Stimulated activated CD8-positive, alpha-beta memory T cell treated with anti-CD3 and anti-CD28 coated beads, Interleukin-12 subunit alpha, Interleukin-12 subunit beta, amount 100 ng/mL, for 24 hours (primary cell): Measurements from ENCODE around the gene BCL11B.

Experiments used
- DNase-seq: peaks from one replicate; pipeline ENCODE4 v3.0.0-alpha.2; 2020; ENCODE audit errors: extremely low read depth

The BCL11B gene

DNA sequence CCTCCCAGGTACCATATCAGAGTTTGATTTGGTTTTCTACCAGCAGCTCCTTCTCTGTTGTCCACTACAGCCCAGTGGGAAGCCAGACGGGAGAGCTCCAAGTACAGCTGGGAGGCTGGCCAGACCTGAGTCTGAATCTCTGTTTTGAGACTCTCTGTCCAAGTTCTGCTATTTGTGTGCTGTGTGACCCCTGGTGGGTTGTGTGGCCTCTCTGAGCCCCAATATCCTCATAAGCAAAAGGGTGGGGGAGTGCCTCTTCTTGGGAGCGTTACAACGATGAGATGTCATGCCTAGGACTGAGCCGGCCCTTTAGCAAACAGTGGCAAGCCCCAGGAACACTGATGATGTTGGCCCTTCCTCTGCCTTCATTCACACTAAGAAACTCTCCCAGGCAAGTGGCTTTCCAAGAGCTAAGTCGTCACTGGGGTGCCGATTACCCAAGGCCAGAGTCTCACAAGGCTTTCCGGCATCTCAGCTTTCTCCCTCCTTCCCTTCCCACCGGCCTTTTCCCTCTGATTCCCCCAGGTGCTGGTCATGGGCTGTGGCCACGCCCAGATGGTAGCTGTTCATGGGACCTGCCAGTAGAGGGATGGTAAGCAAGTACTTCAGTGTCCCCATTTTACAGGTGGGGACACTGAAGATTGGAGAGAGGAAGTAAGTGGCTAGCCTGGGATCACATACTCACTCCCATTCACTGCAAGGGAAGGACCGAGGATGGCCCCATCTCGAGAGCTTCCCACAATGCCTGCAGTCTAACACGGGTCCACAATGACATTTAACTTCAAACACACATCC lies 47.7 kb downstream of the BCL11B start:
- DNase-seq, result no peak

DNA sequence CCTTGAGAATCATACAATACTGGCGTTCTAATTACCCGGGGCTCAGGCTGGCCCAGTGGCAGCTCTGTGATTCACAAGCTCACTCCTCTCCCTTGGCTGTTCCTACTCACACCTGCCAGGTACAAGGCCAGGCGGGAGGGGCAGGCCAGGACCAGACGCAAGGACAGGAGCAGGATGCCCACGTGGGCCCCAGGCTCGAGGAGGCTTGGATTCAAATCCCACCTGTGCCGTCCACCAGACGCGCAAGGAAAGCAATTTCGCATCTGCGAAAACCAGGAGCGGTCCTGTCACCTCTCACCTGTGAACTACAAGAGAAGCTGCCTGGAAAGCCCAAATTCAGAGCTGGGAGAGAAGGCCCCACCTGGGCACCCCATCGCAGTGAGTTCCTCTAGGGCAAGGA lies 50.6 kb downstream of the BCL11B start:
- DNase-seq, result no peak

GRCh38 chr14:99217066-99217955 lies 54.7 kb downstream of the BCL11B start:
- DNase-seq, result no peak

- DNase-seq, result no peak
Observed at GRCh38 chr14:99216191-99216590, 55.8 kb downstream of the BCL11B start.

DNA sequence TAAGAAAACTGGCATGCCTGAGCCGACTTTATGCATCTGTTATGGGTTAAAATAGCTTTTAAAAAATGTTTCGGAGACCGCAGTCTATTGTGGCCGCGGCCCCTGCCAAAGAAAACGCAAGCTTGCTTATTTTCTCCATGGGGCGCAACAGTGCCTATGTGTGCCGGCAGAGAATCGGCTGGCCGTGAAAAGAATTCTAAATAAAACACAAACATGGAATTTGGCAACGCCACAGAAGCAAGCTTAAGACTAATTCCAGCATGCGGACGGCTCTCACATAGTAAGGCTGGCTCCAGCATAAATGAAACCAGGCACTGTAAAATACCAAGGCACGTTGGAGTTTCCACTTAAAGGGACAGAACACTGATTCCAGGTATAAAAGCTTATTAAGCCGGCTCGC lies 56.7 kb downstream of the BCL11B start:
- DNase-seq, result no peak

DNA sequence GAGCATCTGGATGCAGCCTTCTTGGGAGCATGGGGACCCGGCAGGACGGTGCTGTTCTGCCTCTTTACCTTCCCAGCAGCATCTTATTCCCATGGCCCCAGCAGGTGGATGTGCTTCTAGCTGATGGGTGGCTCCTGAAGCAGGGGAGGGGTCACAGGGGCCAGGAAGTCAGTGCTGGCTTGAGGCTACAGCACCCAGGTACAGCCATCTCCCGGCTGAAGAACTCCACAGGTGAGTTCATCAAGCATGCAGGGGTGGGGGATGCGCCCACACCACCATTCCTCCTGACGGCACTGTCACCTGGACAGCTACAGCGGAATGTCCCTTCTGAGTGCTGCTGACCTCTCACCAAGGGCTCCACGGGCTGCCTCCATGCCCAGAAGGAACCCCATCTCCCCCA lies 57.3 kb downstream of the BCL11B start:
- no peak for DNase-seq

- no peak for DNase-seq
Observed at GRCh38 chr14:99213527-99213971, 58.4 kb downstream of the BCL11B start.

DNA sequence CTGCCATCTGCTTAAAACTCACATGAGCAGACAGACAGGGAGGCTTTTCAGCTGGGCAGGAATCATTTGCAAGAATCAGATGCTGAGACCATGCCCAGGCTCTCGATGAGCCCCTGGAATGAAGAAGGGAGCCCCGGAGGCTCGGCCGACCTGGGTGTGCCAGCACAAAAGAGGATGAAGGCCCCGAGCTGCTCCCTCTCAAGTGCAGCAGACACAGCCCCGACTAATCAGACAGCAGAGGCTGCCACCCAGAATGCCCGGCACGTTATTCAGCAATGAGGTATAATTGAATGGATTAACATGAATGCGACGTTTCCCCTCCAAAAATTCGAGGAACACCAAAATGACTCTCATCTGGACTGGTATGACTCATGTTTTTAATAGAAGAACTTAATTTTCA lies 58.9 kb downstream of the BCL11B start:
- no peak for DNase-seq

DNA sequence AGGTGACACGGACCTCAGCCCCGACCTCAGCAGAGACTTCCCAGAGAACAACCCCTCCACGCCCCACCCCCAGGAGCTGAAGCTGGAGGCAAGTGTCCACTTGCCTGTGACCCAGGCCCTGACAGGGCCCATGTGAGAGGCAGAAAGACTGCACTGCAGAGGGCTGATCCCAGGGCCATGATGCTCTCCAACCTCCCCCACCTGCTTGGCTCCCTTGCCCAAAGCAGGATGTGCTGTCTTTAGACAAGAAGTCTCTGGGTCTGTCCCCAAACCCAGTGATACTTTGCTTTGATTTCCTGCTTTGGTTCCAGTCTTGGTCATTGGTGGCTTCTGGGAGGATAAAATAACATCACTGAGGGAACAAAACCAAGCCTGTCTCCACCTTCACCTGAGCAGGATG lies 59.4 kb downstream of the BCL11B start:
- no peak for DNase-seq

- DNase-seq, result no peak
Observed at GRCh38 chr14:99212199-99212598, 59.8 kb downstream of the BCL11B start.

- DNase-seq, result no peak
Observed at GRCh38 chr14:99211410-99211809, 60.6 kb downstream of the BCL11B start.

DNA sequence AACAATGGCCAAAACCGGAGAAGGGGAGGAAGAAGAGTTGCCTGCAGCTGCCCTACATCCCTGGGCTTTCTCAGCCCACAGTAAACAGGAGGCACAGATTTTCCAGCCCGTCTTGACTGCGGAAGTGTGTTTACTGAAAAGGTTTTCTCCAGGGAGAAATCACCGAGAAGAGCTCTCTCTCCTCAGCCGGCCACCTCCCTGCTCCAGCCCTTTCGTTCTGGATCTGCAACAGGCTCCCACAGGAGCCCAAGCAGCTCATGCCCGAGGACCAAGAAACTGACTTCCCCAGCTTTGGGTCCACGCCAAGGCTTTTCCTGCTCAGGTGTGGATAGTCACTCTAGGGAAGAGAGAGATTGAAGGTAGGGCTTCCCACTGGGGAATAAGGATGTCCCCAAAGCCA lies 61.7 kb downstream of the BCL11B start:
- DNase-seq, result no peak

GRCh38 chr14:99209409-99209808 lies 62.6 kb downstream of the BCL11B start:
- DNase-seq, result no peak

DNA sequence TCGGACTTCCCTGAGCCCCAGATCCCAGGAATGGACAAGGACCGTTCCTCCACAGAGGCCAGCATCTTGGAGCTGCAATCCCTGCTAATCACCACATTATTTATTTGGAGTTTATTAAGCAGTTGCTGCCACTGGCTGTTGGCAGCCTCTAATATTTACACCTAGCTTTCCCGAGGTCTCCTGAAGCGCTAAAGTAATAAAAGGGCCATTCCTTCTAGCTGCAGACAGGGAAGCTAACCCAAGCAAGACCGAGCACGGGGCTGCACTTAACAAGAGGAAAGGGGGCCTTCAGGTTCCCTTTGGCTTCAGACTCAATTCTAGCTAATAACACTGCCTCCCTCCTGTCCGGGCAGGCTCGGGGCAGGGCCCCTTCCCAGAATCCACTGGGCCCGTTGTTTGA lies 63.7 kb downstream of the BCL11B start:
- no peak for DNase-seq

DNA sequence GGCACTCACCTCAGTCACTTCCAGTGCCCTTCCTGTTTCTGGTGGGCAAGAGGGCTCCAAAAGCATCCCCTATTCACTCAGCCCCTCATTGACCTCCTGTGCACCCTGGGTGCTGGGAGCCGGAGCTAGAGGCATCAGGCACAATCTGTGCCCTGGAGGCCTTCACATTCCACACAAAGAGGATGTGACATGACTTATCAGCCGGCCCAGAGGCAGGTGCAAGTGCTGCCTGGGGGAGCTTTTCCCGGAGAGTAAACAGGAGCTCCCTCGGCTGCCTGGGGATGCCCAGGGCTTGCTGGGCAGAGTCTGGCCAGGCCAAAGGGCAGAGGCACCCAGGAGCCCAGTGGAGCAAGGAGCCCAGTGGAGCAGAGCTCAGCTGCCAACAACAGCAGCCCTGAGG lies 64.5 kb downstream of the BCL11B start:
- DNase-seq, result no peak

- no peak for DNase-seq
Observed at GRCh38 chr14:99206090-99206489, 65.9 kb downstream of the BCL11B start.

GRCh38 chr14:99205086-99205688 lies 66.8 kb downstream of the BCL11B start:
- no peak for DNase-seq

DNA sequence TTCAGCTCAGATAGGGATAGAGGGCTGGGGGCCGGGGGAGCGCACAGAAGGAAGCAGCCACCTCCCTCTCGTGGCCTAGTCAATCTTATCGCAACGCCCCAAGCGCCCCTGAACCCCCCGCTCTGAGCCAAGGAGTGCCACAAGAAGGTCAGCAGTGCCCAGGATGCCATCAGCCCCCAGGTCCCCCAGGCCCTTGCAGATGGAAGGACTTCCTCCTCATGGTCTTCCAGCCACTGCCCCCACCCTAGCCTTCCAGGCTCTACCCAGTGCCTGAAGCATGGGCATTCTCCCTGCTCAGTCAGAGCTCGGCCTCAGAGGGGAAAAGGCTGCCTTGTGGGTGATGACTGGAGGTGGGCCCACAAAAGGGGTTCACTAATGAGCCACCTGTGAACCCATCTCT lies 68.2 kb downstream of the BCL11B start:
- no peak for DNase-seq

GRCh38 chr14:99203080-99203479 lies 68.9 kb downstream of the BCL11B start:
- no peak for DNase-seq

GRCh38 chr14:99202516-99202915 lies 69.5 kb downstream of the BCL11B start:
- DNase-seq, result no peak

GRCh38 chr14:99201351-99202073 lies 70.5 kb downstream of the BCL11B start:
- no peak for DNase-seq

DNA sequence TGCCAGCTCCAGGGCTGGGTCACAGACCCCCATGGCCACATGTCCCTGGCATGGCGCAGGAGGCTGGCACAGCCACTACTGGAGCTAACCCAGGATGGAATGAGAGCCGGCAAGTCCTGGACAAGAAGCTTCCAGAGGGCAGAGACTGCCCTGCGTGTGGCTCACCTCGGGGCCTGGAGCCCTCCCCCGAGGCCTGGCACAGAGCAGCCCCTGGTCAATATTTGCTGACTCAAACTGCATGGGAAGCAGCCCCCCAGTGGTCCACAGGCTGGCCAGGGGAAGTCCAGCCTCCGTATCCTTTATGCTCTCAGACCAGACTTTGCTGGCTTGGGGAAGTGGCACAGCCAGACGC lies 71.4 kb downstream of the BCL11B start:
- DNase-seq, result no peak
